Mesodermal cell (in vitro differentiated cells): Measurements from ENCODE around the gene SAMD4B.
"Not testable (repeated sequence)": the region's sequence is repeated elsewhere in the genome, so short reads cannot be mapped to it uniquely, and the experiment has no call there.

Experiments used
- H3K27ac ChIP-seq: 2 replicates; pipeline ENCODE4 v1.7.0; 2013; ENCODE audit warnings: mild to moderate bottlenecking, low read depth, low read length, moderate library complexity; ENCODE audit not compliant: severe bottlenecking
- H3K36me3 ChIP-seq: 2 replicates; pipeline ENCODE4 v1.7.1; 2013; ENCODE audit warnings: mild to moderate bottlenecking, low read length, moderate library complexity; ENCODE audit not compliant: control insufficient read depth, insufficient read depth
- H3K4me1 ChIP-seq: one replicate; pipeline ENCODE4 v1.7.1; 2013; ENCODE audit warnings: mild to moderate bottlenecking, low read length; ENCODE audit not compliant: insufficient read depth, control insufficient read depth, poor library complexity, severe bottlenecking
- H3K4me3 ChIP-seq: 2 replicates; pipeline ENCODE4 v1.7.0; 2013; ENCODE audit warnings: low read length, control low read depth, mild to moderate bottlenecking; ENCODE audit not compliant: insufficient read depth, poor library complexity, severe bottlenecking; ENCODE audit errors: extremely low read depth
- H3K9me3 ChIP-seq: 2 replicates; pipeline ENCODE4 v1.7.1; 2013; ENCODE audit warnings: mild to moderate bottlenecking, low read length, moderate library complexity; ENCODE audit not compliant: control insufficient read depth
- WGBS, 2 experiments: methylation state at CpG; one replicate each; pipeline ENCODE4 v1.1.5; 2013; ENCODE audit warnings: missing lambda C conversion rate in 2 of 2; ENCODE audit not compliant: insufficient coverage in 2 of 2; 5-methylcytosine and 5-hydroxymethylcytosine counted together

The SAMD4B gene

GRCh38 chr19:39303373-39304184 lies 38.6 kb upstream of the SAMD4B start:
- Histone ChIP-seq H3K4me3 (no peak overlapping the region), H3K36me3 (no peaks in the 10 kb centered on the region), H3K4me1 (peaks cover 33% of the 10 kb centered on the region), H3K27ac (peak overlapping the region; percentile 67), H3K9me3 (no peaks in the 10 kb centered on the region)
- WGBS, 2 experiments, result 34 to 56% methylated on average over 5 to 7 of the region's 10 CpGs

- H3K36me3 ChIP-seq, result no peaks in the 10 kb centered on the region
- peaks cover 33% of the 10 kb centered on the region for H3K4me1 ChIP-seq
- no peaks in the 10 kb centered on the region for H3K9me3 ChIP-seq
- H3K27ac ChIP-seq, result peak overlapping the region; percentile 36
- H3K4me3 ChIP-seq, result no peak overlapping the region
Measured at GRCh38 chr19:39304185-39304513, 38.1 kb upstream of the SAMD4B start.

- H3K36me3 ChIP-seq, result no peaks in the 10 kb centered on the region
- no peak overlapping the region for H3K4me3 ChIP-seq
- no peaks in the 10 kb centered on the region for H3K9me3 ChIP-seq
- H3K27ac ChIP-seq, result no peak overlapping the region
- WGBS, 2 experiments, result 27 to 38% methylated on average over 3 to 5 of the region's 6 CpGs
- H3K4me1 ChIP-seq, result peaks cover 33% of the 10 kb centered on the region
Measured at GRCh38 chr19:39304701-39305571, 37.3 kb upstream of the SAMD4B start.

GRCh38 chr19:39306075-39306474 lies 36.1 kb upstream of the SAMD4B start:
- H3K9me3 ChIP-seq, result no peaks in the 10 kb centered on the region
- H3K4me1 ChIP-seq, result peaks cover 33% of the 10 kb centered on the region
- H3K36me3 ChIP-seq, result no peaks in the 10 kb centered on the region
- no peak overlapping the region for H3K4me3 ChIP-seq
- no peak overlapping the region for H3K27ac ChIP-seq

GRCh38 chr19:39307046-39307821 lies 35.0 kb upstream of the SAMD4B start:
- no peak overlapping the region for H3K27ac ChIP-seq

GRCh38 chr19:39307822-39308530 lies 34.2 kb upstream of the SAMD4B start:
- peak overlapping the region; percentile 44 for H3K4me3 ChIP-seq
- WGBS, 2 experiments, result 19 to 22% methylated on average over 75 to 82 of the region's 82 CpGs

More at GRCh38 chr19:39307046-39307821, 35.0 kb upstream of the SAMD4B start:
- Histone ChIP-seq H3K9me3 (no peaks in the 10 kb centered on the region), H3K4me1 (peaks cover 33% of the 10 kb centered on the region), H3K4me3 (peak overlapping the region; percentile 44), H3K36me3 (no peaks in the 10 kb centered on the region)
- WGBS, 2 experiments, result 3 to 4% methylated on average over 60 to 63 of the region's 71 CpGs

GRCh38 chr19:39308531-39309304 lies 33.5 kb upstream of the SAMD4B start:
- H3K9me3 ChIP-seq, result no peaks in the 10 kb centered on the region
- 57 to 60% methylated on average over 17 of the region's 18 CpGs for WGBS, 2 experiments
- H3K27ac ChIP-seq, result no peak overlapping the region
- no peak overlapping the region for H3K4me3 ChIP-seq
- H3K36me3 ChIP-seq, result peaks cover 3% of the 10 kb centered on the region
- peaks cover 27% of the 10 kb centered on the region for H3K4me1 ChIP-seq

More at GRCh38 chr19:39307822-39308530, 34.2 kb upstream of the SAMD4B start:
- Histone ChIP-seq H3K9me3 (no peaks in the 10 kb centered on the region), H3K4me1 (peaks cover 33% of the 10 kb centered on the region), H3K27ac (no peak overlapping the region), H3K36me3 (no peaks in the 10 kb centered on the region)

- H3K27ac ChIP-seq, H3K36me3 ChIP-seq, H3K9me3 ChIP-seq, H3K4me3 ChIP-seq: not testable (repeated sequence)
- WGBS, 2 experiments, result 93 to 98% methylated on average over 2 to 6 of the region's 7 CpGs
- peaks cover 22% of the 10 kb centered on the region for H3K4me1 ChIP-seq
Measured at GRCh38 chr19:39309305-39309670, 32.9 kb upstream of the SAMD4B start.

- WGBS, 2 experiments, result 54 to 66% methylated on average over 9 of the region's 11 CpGs
- Histone ChIP-seq H3K4me3 (no peak overlapping the region), H3K4me1 (peaks cover 13% of the 10 kb centered on the region), H3K36me3 (peaks cover 6% of the 10 kb centered on the region), H3K27ac (no peak overlapping the region), H3K9me3 (no peaks in the 10 kb centered on the region)
Measured at GRCh38 chr19:39310558-39311311, 31.5 kb upstream of the SAMD4B start.
